ENCODE data around the gene CFAP54.

DNA sequence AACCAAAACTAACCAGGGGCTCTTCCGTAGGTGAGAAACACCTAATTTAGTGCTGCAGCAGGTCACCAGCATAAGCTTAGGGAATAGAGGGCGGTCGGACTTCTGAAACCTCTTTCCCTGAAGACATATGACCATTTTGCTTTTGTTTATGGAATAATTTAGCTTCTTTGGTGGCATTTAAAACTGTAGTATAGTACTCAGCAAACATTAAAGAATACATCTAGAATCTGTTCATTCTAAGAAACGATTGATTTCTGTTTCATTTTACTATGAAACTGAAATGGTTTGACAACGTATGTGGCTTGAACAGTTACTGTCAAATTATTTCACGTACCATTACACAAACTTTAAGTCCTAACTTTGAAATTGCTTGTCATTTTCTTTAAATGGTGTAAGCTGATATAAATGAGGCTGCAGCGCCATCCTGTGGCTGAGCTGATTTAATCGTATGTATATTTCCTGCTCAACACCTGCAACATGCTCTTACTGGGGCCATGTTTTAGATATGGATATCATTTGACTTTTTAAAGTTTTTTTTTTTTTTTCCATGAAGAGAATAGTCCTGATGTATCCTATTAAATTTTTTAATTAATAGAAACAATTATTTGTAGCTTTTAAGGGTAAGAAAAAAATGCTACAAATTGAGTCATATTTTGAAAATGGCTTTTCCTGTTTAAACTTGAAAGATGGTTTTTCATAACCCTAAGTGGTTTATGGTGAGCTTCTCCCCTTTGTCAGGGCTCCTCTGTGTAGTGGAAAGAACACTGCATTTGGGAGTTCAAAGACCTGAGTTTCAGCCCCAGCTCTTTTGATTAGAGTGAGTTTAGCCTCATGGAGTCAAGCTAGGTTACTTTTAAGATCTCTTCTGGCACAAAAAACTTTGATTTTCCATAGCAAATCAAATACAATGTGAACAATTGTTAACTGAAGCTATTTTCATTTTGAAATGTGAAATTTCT is 27.4 kb downstream of the CFAP54 start:
- TF ChIP-seq, protein P1, sequence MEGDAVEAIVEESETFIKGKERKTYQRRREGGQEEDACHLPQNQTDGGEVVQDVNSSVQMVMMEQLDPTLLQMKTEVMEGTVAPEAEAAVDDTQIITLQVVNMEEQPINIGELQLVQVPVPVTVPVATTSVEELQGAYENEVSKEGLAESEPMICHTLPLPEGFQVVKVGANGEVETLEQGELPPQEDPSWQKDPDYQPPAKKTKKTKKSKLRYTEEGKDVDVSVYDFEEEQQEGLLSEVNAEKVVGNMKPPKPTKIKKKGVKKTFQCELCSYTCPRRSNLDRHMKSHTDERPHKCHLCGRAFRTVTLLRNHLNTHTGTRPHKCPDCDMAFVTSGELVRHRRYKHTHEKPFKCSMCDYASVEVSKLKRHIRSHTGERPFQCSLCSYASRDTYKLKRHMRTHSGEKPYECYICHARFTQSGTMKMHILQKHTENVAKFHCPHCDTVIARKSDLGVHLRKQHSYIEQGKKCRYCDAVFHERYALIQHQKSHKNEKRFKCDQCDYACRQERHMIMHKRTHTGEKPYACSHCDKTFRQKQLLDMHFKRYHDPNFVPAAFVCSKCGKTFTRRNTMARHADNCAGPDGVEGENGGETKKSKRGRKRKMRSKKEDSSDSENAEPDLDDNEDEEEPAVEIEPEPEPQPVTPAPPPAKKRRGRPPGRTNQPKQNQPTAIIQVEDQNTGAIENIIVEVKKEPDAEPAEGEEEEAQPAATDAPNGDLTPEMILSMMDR (IDR thresholded peaks at IDR 0.05), result peak; percentile 90
- TF ChIP-seq EP300 (IDR thresholded peaks at IDR 0.05), result no peak
- TF ChIP-seq MAFK (IDR thresholded peaks at IDR 0.05; ENCODE audit: partially characterized antibody), result no peak
- no peak for TF ChIP-seq RCOR1 (IDR thresholded peaks at IDR 0.05; ENCODE audit: low read depth, low read length)
- TF ChIP-seq CHD2 (IDR thresholded peaks at IDR 0.05; ENCODE audit: low read length, partially characterized antibody), result no peak
- no peak for TF ChIP-seq NPAS2 (CRISPR knock-in tag; IDR thresholded peaks at IDR 0.05; ENCODE audit: borderline replicate concordance)
- TF ChIP-seq BHLHE40 (IDR thresholded peaks at IDR 0.05; ENCODE audit: low read depth, low read length), result no peak
- no peak for TF ChIP-seq JUN (IDR thresholded peaks at IDR 0.05)
- TF ChIP-seq PHF8 (IDR thresholded peaks at IDR 0.05; ENCODE audit: borderline replicate concordance, low read depth), result no peak
- TF ChIP-seq, protein P2, sequence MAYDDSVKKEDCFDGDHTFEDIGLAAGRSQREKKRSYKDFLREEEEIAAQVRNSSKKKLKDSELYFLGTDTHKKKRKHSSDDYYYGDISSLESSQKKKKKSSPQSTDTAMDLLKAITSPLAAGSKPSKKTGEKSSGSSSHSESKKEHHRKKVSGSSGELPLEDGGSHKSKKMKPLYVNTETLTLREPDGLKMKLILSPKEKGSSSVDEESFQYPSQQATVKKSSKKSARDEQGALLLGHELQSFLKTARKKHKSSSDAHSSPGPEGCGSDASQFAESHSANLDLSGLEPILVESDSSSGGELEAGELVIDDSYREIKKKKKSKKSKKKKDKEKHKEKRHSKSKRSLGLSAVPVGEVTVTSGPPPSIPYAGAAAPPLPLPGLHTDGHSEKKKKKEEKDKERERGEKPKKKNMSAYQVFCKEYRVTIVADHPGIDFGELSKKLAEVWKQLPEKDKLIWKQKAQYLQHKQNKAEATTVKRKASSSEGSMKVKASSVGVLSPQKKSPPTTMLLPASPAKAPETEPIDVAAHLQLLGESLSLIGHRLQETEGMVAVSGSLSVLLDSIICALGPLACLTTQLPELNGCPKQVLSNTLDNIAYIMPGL (CRISPR knock-in tag; IDR thresholded peaks at IDR 0.05; ENCODE audit: borderline replicate concordance), result no peak
- no peak for TF ChIP-seq POLR2A (IDR thresholded peaks at IDR 0.05; ENCODE audit: low read length)
